HCT116 (cell line): ENCODE data around the gene TOP2B. TPM values are rescaled to one million over a fixed set of nuclear protein-coding genes. Genes with fewer than 3 reads are reported as not detected.

Source experiments
- ATAC-seq: fragments of 200-7000 bp; cut with Tn5 transposase; 2 replicates; pipeline ENCODE4 v1.9.1; 2020; ENCODE audit warnings: mild to moderate bottlenecking, moderate library complexity
- BruUV-seq: library from RNA; stranded (reverse); fragments of 400-500 nt; replicated peaks from 2 replicates; lab custom pipeline; 2021; lab: Mats Ljungman, UMichigan
- CTCF ChIA-PET: fragments of 300-600 bp; sonication (Branson Sonifier 250); formaldehyde crosslinking; loops from one replicate; lab custom pipeline; 2021; ENCODE audit warnings: antibody characterized with exemption; lab: Charles Lee
- POLR2A ChIA-PET: fragments of 300-600, 350-600 bp; sonication (Branson Sonifier 250); formaldehyde crosslinking; loops from one replicate; lab custom pipeline; 2021; ENCODE audit warnings: antibody characterized with exemption; lab: Charles Lee
- RAD21 ChIA-PET, 2 experiments: fragments of 300-600 bp; sonication (Branson Sonifier 250); formaldehyde crosslinking; loops; one replicate each; lab custom pipeline; 2023; ENCODE audit warnings: low total read pairs in 2 of 2; ENCODE audit not compliant: uncharacterized antibody in 2 of 2, unreplicated experiment in 2 of 2, low non-redundant PET in 1 of 2; lab: Charles Lee
- DNase-seq: peaks from one replicate; pipeline ENCODE4 v3.0.0-alpha.2; 2010; ENCODE audit warnings: low read depth, low spot score
- H2AFZ ChIP-seq: fragments of 200-600 bp; shearing (Covaris generic), sonication (generic); 2 replicates; pipeline ENCODE4 v1.6.1; 2017; ENCODE audit warnings: low read depth, mixed run types, mixed read lengths, antibody characterized with exemption, low read length; ENCODE audit not compliant: poor library complexity, severe bottlenecking
- H3K27ac ChIP-seq: 2 replicates; pipeline ENCODE4 v1.5.1; 2012; ENCODE audit warnings: low read depth, low read length
- H3K27me3 ChIP-seq: fragments of 200-600 bp; sonication (generic); 2 replicates; pipeline ENCODE4 v1.6.1; 2016; ENCODE audit warnings: mixed run types, low read length, mixed read lengths; ENCODE audit not compliant: insufficient read depth
- H3K36me3 ChIP-seq, 2 experiments: fragments of 200-500 bp in 1 of 2; fragments of 200-600 bp in 1 of 2; sonication (Bioruptor generic) in 1 of 2; sonication (generic) in 1 of 2; 2 replicates each; pipeline versions ENCODE4 v1.5.1 to v1.6.1; 2014 to 2016; ENCODE audit warnings: low read length in 2 of 2, inconsistent platforms in 1 of 2, mixed read lengths in 1 of 2, mixed run types in 1 of 2; ENCODE audit not compliant: insufficient read depth in 2 of 2, control insufficient read depth in 1 of 2
- H3K4me1 ChIP-seq, 2 experiments: fragments of 200-600 bp in 1 of 2; sonication (generic) in 1 of 2; 2 replicates each; pipeline versions ENCODE4 v1.5.1 to v1.6.1; 2012 to 2017; ENCODE audit warnings: low read length in 2 of 2, inconsistent platforms in 1 of 2, mild to moderate bottlenecking in 1 of 2, mixed read lengths in 1 of 2, mixed run types in 1 of 2, moderate library complexity in 1 of 2; ENCODE audit not compliant: insufficient read depth in 2 of 2, control insufficient read depth in 1 of 2
- H3K4me2 ChIP-seq: fragments of 200-600 bp; sonication (generic); 2 replicates; pipeline ENCODE4 v1.6.1; 2017; ENCODE audit warnings: mixed run types, low read length, mixed read lengths
- H3K4me3 ChIP-seq, 2 experiments: fragments of 200-600 bp in 1 of 2; sonication (generic) in 1 of 2; replicated peaks in 1 of 2; 2 replicates each; pipeline ENCODE4 v1.5.1; 2011 to 2016; ENCODE audit warnings: low read length in 2 of 2, control low read depth in 1 of 2, low read depth in 1 of 2, mild to moderate bottlenecking in 1 of 2, mixed read lengths in 1 of 2, mixed run types in 1 of 2
- H3K79me2 ChIP-seq: fragments of 200-600 bp; sonication (generic); 2 replicates; pipeline ENCODE4 v1.6.1; 2017; ENCODE audit warnings: mild to moderate bottlenecking, mixed run types, low read length, moderate library complexity, mixed read lengths; ENCODE audit not compliant: insufficient read depth
- H3K9ac ChIP-seq: fragments of 200-600 bp; sonication (generic); 2 replicates; pipeline ENCODE4 v1.6.1; 2016; ENCODE audit warnings: low read length, mixed read lengths
- H3K9me2 ChIP-seq: fragments of 200-600 bp; sonication (generic), shearing (Covaris generic); 2 replicates; pipeline ENCODE4 v1.6.1; 2017; ENCODE audit warnings: mixed run types, mild to moderate bottlenecking, moderate library complexity; ENCODE audit not compliant: insufficient read depth
- H3K9me3 ChIP-seq, 2 experiments: fragments of 200-500 bp in 1 of 2; fragments of 200-600 bp in 1 of 2; sonication (Bioruptor generic) in 1 of 2; sonication (generic) in 1 of 2; 2 replicates each; pipeline ENCODE4 v1.6.1; 2014 to 2017; ENCODE audit warnings: low read length in 2 of 2, mixed read lengths in 2 of 2, inconsistent platforms in 1 of 2, low read depth in 1 of 2, mild to moderate bottlenecking in 1 of 2, mixed run types in 1 of 2, moderate library complexity in 1 of 2; ENCODE audit not compliant: control insufficient read depth in 1 of 2, insufficient read depth in 1 of 2
- H4K20me1 ChIP-seq: fragments of 200-600 bp; sonication (generic), shearing (Covaris generic); 2 replicates; pipeline ENCODE4 v1.6.1; 2017; ENCODE audit warnings: mixed run types, mild to moderate bottlenecking, moderate library complexity; ENCODE audit not compliant: insufficient read depth
- ATF3 ChIP-seq: IDR thresholded peaks from 2 replicates; pipeline ENCODE4 v1.6.1; 2012
- CEBPB ChIP-seq: IDR thresholded peaks from 2 replicates; pipeline ENCODE4 v1.6.1; 2012; ENCODE audit warnings: low read depth
- FOSL1 ChIP-seq: IDR thresholded peaks from 2 replicates; pipeline ENCODE4 v1.6.1; 2012; ENCODE audit warnings: low read depth
- TCF7L2 ChIP-seq: IDR thresholded peaks from 2 replicates; pipeline ENCODE4 v1.7.0; 2011; ENCODE audit warnings: borderline replicate concordance, inconsistent platforms; ENCODE audit not compliant: insufficient read depth, insufficient read length; ENCODE audit errors: extremely low read depth
- intact Hi-C: fragments of 100-400 bp; cut with micrococcal nuclease; formaldehyde crosslinking; loops from 2 replicates; pipeline ENCODE4 v1.10.0; 2022
- total RNA-seq: library from RNA; stranded (reverse); gene quantifications from one replicate; pipeline ENCODE4 v1.2.1, GENCODE V29; 2021; ENCODE audit not compliant: unreplicated experiment

The TOP2B gene
- total RNA-seq, 1 experiment from 2014 or later = 101 TPM

DNA sequence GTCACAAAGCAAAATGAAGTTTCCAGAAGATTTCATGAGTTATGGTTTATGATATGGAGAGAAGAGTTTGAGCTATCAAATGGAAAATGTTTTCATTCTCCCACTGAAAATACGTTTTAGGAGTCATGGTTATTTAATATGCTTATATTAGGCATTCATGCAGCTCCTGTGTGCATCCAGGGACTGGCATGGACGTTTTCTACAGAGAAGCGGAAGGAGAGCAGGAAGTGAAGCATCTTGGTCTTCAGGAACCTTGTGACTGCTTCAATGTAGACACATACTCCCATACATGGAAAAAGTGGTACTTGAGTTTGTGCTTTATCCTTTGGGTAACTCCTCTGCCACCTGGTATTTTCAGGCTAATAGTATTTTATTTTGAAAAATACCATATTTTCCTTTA is 43.3 kb upstream of the TOP2B start:
- Histone ChIP-seq H3K27me3 (peaks cover 24% of the 10 kb centered on the region), H3K79me2 (no peaks in the 10 kb centered on the region), H3K36me3 (no peaks in the 10 kb centered on the region), H3K4me2 (no peak overlapping the region), H3K9ac (no peak overlapping the region), H3K4me3 (no peak overlapping the region), H3K4me1 (no peaks in the 10 kb centered on the region), H4K20me1 (no peaks in the 10 kb centered on the region), H2AFZ (no peak overlapping the region), H3K27ac (no peak overlapping the region), H3K9me2 (no peaks in the 10 kb centered on the region), H3K9me3 (no peaks in the 10 kb centered on the region)
- ChIA-PET RAD21 (no interaction called here), CTCF (no interaction called here), POLR2A (no interaction called here)
- DNase-seq (no peak), ATAC-seq (no peak)
- no TSS peak for BruUV-seq
- intact Hi-C loops = no loop called here
- TF ChIP-seq CEBPB (no peak), TCF7L2 (no peak), ATF3 (no peak)

DNA sequence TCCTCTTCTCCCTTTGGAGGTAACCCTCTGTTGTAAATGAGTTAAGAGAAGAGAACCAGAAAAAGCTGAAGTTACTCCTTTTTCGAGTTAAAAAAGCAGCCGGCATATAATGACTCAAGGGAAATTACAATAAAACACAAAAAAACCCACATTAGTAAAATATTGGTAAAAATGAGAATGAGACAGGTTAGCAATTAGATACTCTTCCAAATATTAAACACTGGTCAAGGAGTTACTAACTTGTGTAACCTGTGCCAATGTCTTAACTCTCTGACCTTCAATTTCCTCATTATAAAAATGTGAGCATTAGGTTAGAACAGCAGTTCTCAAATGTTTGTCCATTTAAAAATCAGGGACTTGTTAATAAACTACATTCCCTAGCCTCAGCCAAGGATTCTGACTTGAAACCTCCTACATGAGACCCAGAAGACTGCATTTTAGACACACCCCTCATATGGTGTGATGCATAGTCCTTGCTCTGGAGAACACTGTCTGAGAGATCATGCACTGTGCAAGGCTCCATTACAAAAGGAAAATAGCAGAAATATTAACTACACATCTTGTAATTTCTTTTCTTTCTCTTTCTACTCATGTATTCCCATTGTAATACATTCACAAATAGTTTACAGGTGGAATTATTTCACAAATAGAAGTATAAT is 42.7 kb upstream of the TOP2B start:
- no peak for TF ChIP-seq FOSL1
- intact Hi-C loops = no loop called here
- Histone ChIP-seq H3K4me1 (no peaks in the 10 kb centered on the region), H3K79me2 (no peaks in the 10 kb centered on the region), H3K9me3 (no peaks in the 10 kb centered on the region), H3K27me3 (peaks cover 24% of the 10 kb centered on the region), H4K20me1 (no peaks in the 10 kb centered on the region), H2AFZ (no peak overlapping the region), H3K27ac (no peak overlapping the region), H3K4me2 (no peak overlapping the region), H3K36me3 (no peaks in the 10 kb centered on the region), H3K9me2 (no peaks in the 10 kb centered on the region), H3K4me3 (no peak overlapping the region), H3K9ac (no peak overlapping the region)
- CTCF ChIA-PET = no interaction called here
- RAD21 ChIA-PET = no interaction called here
- ATAC-seq (no peak), DNase-seq (no peak)
- POLR2A ChIA-PET = no interaction called here
- BruUV-seq = no TSS peak
